Liver (tissue), 9 donors: ENCODE data around the gene BBS5. TPM values are rescaled to one million over a fixed set of nuclear protein-coding genes. Genes with fewer than 3 reads are reported as not detected.
A peak's percentile ranks its signal among the peaks of the same experiment; 100 is the strongest.

Experiments used
- DNase-seq: peaks from one replicate; pipeline ENCODE4 v3.0.0-alpha.2; 2017; ENCODE audit warnings: low spot score
- H3K27ac ChIP-seq, 2 donors: one replicate each; pipeline ENCODE4 v1.7.0; 2013; ENCODE audit warnings: inconsistent platforms in 2 of 2, low read length in 2 of 2, control low read depth in 1 of 2, low read depth in 1 of 2, mild to moderate bottlenecking in 1 of 2
- H3K27me3 ChIP-seq, 4 donors: one replicate each; pipeline versions ENCODE4 v1.6.1 to v1.7.0; 2013; ENCODE audit warnings: low read length in 3 of 4, inconsistent platforms in 1 of 4, mild to moderate bottlenecking in 1 of 4, moderate library complexity in 1 of 4; ENCODE audit not compliant: control insufficient read depth in 4 of 4, insufficient read depth in 4 of 4
- H3K36me3 ChIP-seq, 4 donors: one replicate each; pipeline versions ENCODE4 v1.6.1 to v1.7.0; 2013; ENCODE audit warnings: low read length in 3 of 4, mild to moderate bottlenecking in 3 of 4, low read depth in 1 of 4, moderate library complexity in 1 of 4; ENCODE audit not compliant: control insufficient read depth in 4 of 4, insufficient read depth in 3 of 4
- H3K4me1 ChIP-seq, 4 donors: one replicate each; pipeline versions ENCODE4 v1.6.1 to v1.7.0; 2013; ENCODE audit warnings: low read length in 3 of 4, mild to moderate bottlenecking in 3 of 4, moderate library complexity in 1 of 4; ENCODE audit not compliant: control insufficient read depth in 4 of 4, insufficient read depth in 4 of 4
- H3K4me3 ChIP-seq, 3 donors: one replicate each; pipeline versions ENCODE4 v1.6.1 to v1.7.0; 2013; ENCODE audit warnings: low read length in 3 of 3, control low read depth in 1 of 3, low read depth in 1 of 3, mild to moderate bottlenecking in 1 of 3
- H3K9ac ChIP-seq, 2 donors: one replicate each; pipeline ENCODE4 v1.7.0; 2013; ENCODE audit warnings: low read length in 2 of 2, mild to moderate bottlenecking in 2 of 2, moderate library complexity in 2 of 2, control low read depth in 1 of 2, low read depth in 1 of 2
- H3K9me3 ChIP-seq, 4 donors: one replicate each; pipeline versions ENCODE4 v1.6.1 to v1.7.0; 2013; ENCODE audit warnings: low read length in 3 of 4; ENCODE audit not compliant: control insufficient read depth in 4 of 4
- EGR1 ChIP-seq, 2 donors: IDR thresholded peaks; 2 replicates each; pipeline ENCODE4 v1.6.1; 2016 to 2018; ENCODE audit warnings: antibody characterized with exemption in 2 of 2, low read depth in 2 of 2
- FOXA1 ChIP-seq: IDR thresholded peaks from 2 replicates; pipeline ENCODE4 v1.6.1; 2016; ENCODE audit warnings: antibody characterized with exemption
- FOXA2 ChIP-seq: IDR thresholded peaks from 2 replicates; pipeline ENCODE4 v1.6.1; 2016; ENCODE audit warnings: antibody characterized with exemption
- GABPA ChIP-seq, 2 donors: IDR thresholded peaks in 1 of 2; conservative IDR thresholded peaks in 1 of 2; 2 replicates each; pipeline ENCODE4 v1.6.1; 2016; ENCODE audit warnings: antibody characterized with exemption in 2 of 2, mild to moderate bottlenecking in 1 of 2, moderate library complexity in 1 of 2
- HNF4A ChIP-seq, 2 donors: conservative IDR thresholded peaks; 2 replicates each; pipeline ENCODE4 v1.6.1; 2016; ENCODE audit warnings: antibody characterized with exemption in 2 of 2, mild to moderate bottlenecking in 2 of 2
- HNF4G ChIP-seq: IDR thresholded peaks from 2 replicates; pipeline ENCODE4 v1.6.1; 2016; ENCODE audit warnings: antibody characterized with exemption
- JUND ChIP-seq, 2 donors: IDR thresholded peaks; 2 replicates each; pipeline ENCODE4 v1.6.1; 2016; ENCODE audit warnings: antibody characterized with exemption in 2 of 2
- NR2F2 ChIP-seq: IDR thresholded peaks from 2 replicates; pipeline ENCODE4 v1.6.1; 2016; ENCODE audit warnings: antibody characterized with exemption
- RAD21 ChIP-seq, 2 donors: IDR thresholded peaks; 2 replicates each; pipeline ENCODE4 v1.6.1; 2016; ENCODE audit warnings: antibody characterized with exemption in 2 of 2, mild to moderate bottlenecking in 2 of 2
- RXRA ChIP-seq, 2 donors: IDR thresholded peaks; 2 replicates each; pipeline ENCODE4 v1.6.1; 2017 to 2018; ENCODE audit warnings: antibody characterized with exemption in 2 of 2, mild to moderate bottlenecking in 1 of 2
- TAF1 ChIP-seq: conservative IDR thresholded peaks from 2 replicates; pipeline ENCODE4 v1.6.1; 2016; ENCODE audit warnings: antibody characterized with exemption, mild to moderate bottlenecking
- YY1 ChIP-seq: IDR thresholded peaks from 2 replicates; pipeline ENCODE4 v1.6.1; 2016; ENCODE audit warnings: antibody characterized with exemption, mild to moderate bottlenecking
- WGBS: extraction: QIAGEN DNeasy Blood & Tissue Kit; methylation state at CpG from one replicate; pipeline ENCODE4 v1.1.7; 2013; 5-methylcytosine and 5-hydroxymethylcytosine counted together
- polyA plus RNA-seq, 2 donors: library from polyadenylated mRNA; stranded (reverse) in 1 of 2; unstranded in 1 of 2; fragments of 200-250 nt in 1 of 2; fragments of >200 nt in 1 of 2; fragmentation: Nextera tagmentation in 1 of 2; extraction: Ambion mirVana in 1 of 2; gene quantifications; one replicate each; pipeline versions ENCODE4 v1.2.1 to v1.2.3, GENCODE V29; 2013 to 2015
- total RNA-seq, 2 donors: library from RNA; depleted of rRNA; stranded (reverse); fragments of >200 nt; gene quantifications; one replicate each; pipeline ENCODE4 v1.2.3, GENCODE V29; 2014
- TF ChIP-seq, protein P1 (sequence below): fragments of 150-350 bp; IDR thresholded peaks from 2 replicates; pipeline ENCODE4 v1.5.1; 2017; ENCODE audit warnings: improper control_type of control experiment, low read depth, low read length; ENCODE audit not compliant: missing input control
- TF ChIP-seq, protein P2 (sequence below): IDR thresholded peaks from 2 replicates; pipeline ENCODE4 v1.6.1; 2016; ENCODE audit warnings: antibody characterized with exemption
- TF ChIP-seq, protein P3 (sequence below): IDR thresholded peaks from 2 replicates; pipeline ENCODE4 v1.6.1; 2016; ENCODE audit warnings: antibody characterized with exemption
- TF ChIP-seq, protein P4 (sequence below): IDR thresholded peaks from 2 replicates; pipeline ENCODE4 v1.6.1; 2016; ENCODE audit warnings: antibody characterized with exemption, mild to moderate bottlenecking
- donor health status: healthy.
- donor health status: healthy.
- donor health status: healthy.
- donor health status: healthy.
- donor health status: healthy.

Gene BBS5
- total and polyA plus RNA-seq, 4 donors: 1.7 to 2.5 (median 2.1) TPM

DNA sequence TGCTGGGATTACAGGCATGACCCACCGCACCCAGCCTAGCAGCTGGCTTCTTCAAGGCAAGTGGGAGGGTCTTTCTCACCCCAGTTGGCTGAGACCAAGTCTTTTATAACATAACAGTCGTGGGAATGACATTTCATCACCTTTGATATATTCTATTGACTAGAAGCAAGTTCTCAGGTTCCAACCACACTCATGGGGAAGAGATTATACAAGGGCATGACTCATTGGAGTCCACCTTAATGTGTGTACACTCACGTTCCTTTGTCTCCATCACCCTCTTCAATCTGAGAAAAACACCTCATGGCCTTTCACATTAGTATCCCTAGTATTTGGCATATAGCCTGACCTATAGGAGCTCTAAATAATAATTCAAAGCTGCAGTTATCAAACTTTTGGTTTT is 2.8 kb upstream of the BBS5 start (continued):
- TF ChIP-seq, protein P1, sequence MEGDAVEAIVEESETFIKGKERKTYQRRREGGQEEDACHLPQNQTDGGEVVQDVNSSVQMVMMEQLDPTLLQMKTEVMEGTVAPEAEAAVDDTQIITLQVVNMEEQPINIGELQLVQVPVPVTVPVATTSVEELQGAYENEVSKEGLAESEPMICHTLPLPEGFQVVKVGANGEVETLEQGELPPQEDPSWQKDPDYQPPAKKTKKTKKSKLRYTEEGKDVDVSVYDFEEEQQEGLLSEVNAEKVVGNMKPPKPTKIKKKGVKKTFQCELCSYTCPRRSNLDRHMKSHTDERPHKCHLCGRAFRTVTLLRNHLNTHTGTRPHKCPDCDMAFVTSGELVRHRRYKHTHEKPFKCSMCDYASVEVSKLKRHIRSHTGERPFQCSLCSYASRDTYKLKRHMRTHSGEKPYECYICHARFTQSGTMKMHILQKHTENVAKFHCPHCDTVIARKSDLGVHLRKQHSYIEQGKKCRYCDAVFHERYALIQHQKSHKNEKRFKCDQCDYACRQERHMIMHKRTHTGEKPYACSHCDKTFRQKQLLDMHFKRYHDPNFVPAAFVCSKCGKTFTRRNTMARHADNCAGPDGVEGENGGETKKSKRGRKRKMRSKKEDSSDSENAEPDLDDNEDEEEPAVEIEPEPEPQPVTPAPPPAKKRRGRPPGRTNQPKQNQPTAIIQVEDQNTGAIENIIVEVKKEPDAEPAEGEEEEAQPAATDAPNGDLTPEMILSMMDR: no peak
- TF ChIP-seq HNF4A (conservative IDR thresholded peaks at IDR 0.05): no peak

DNA sequence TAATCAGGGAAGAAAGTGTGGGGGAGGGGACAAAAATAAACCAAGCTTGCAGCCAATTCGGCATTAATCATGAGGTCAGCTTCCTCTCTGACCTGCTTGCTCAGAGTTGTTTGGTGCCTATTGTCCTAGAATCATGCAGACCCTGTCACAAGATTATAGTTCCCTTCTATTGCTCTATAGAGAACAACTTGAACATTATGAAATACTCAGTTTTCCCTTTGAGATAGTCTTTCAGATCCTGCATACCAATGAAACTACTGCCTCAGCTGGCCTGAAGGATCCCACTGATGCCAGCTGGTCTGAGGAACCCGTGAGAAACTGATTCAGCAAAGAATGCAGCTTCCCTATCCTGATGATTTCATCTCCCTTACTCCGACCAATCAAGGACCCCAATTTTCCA is 955 bp upstream of the BBS5 start:
- peaks cover 0 to 15% (median 3%) of the 10 kb centered on the region in 4 donors for H3K4me1 ChIP-seq
- no peaks in the 10 kb centered on the region for H3K9me3 ChIP-seq
- no peak overlapping the region for H3K9ac ChIP-seq
- H3K27me3 ChIP-seq: no peaks in the 10 kb centered on the region
- peaks cover 0 to 4% (median 2%) of the 10 kb centered on the region in 4 donors for H3K36me3 ChIP-seq
- no peak overlapping the region for H3K4me3 ChIP-seq
- WGBS: 68% methylated on average over 3 of the region's 3 CpGs
- no peak for DNase-seq
- no peak for TF ChIP-seq RXRA (IDR thresholded peaks at IDR 0.05)
- no peak for TF ChIP-seq HNF4G
- no peak for TF ChIP-seq RAD21 (IDR thresholded peaks at IDR 0.05)
- TF ChIP-seq TAF1: no peak
- peak; percentile 25 for TF ChIP-seq NR2F2
- TF ChIP-seq, protein P2, sequence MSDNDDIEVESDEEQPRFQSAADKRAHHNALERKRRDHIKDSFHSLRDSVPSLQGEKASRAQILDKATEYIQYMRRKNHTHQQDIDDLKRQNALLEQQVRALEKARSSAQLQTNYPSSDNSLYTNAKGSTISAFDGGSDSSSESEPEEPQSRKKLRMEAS: no peak
- TF ChIP-seq EGR1 (IDR thresholded peaks at IDR 0.05; ENCODE audit: low read depth in 2 of 2): no peak
- TF ChIP-seq HNF4A (conservative IDR thresholded peaks at IDR 0.05): no peak
- no peak overlapping the region for H3K27ac ChIP-seq

DNA sequence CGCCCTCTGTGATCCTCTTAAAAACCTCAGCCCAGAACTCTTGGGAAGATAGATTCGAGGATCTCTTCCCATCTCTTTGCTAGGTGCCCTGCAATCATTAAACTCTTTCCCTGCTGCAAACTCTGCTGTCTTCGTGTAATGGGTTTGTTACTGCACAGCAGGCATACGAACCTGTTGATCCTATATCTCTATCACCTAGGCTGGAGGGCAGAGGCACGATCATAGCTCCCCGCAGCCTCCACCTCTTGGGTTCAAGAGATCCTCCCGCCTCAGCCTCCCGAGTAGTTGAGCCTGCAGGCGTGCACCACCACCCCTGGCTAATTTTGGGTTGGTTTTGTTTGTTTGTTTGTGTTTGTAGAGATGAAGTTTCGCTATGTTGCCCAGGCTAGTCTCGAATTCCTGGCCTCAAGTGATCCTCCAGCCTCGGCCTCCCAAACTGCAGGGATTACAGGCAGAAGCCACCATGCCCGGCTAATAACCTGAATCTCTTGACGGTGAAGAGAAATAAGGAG is 493 bp upstream of the BBS5 start:
- no peaks in the 10 kb centered on the region for H3K9me3 ChIP-seq
- TF ChIP-seq GABPA (IDR thresholded peaks at IDR 0.05 in 1 of 2, conservative IDR thresholded peaks at IDR 0.05 in 1 of 2) (no peak), JUND (IDR thresholded peaks at IDR 0.05) (no peak)
- TF ChIP-seq, protein P1: no peak
- H3K27ac ChIP-seq: peak overlapping the region; percentile 51 to 57
- peaks cover 0 to 15% (median 3%) of the 10 kb centered on the region in 4 donors for H3K4me1 ChIP-seq
- 76% methylated on average over 14 of the region's 14 CpGs for WGBS
- H3K9ac ChIP-seq: peak overlapping the region in 1 of 2 donors; percentile 69
- no peak for DNase-seq
- H3K27me3 ChIP-seq: no peaks in the 10 kb centered on the region
- H3K36me3 ChIP-seq: peaks cover 4% of the 10 kb centered on the region in 4 donors
- H3K4me3 ChIP-seq: peak overlapping the region; percentile 65 to 81 (median 78)

DNA sequence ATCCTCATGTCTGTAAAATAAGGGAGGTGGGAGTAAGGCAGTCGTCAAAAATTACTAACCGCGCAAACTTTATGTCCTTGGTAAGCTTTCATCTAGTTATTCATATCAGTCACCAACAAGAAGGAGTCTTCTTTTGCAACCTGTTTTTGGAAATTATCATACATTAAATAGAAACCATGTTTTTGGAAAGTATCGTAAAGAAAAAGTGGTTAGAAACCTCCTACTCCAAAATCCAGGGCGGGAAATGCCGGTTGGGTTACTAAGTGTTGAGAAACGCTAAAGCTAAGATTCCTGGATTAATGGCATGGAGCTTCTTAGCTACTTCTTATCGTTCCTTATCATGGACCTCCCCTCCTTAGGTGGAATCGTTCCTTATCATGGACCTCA is 778 bp downstream of the BBS5 start:
- DNase-seq: no peak
- peak overlapping the region; percentile 55 to 69 for H3K9ac ChIP-seq
- no peaks in the 10 kb centered on the region for H3K27me3 ChIP-seq
- TF ChIP-seq YY1 (no peak), NR2F2 (no peak), RXRA (IDR thresholded peaks at IDR 0.05) (no peak), TAF1 (no peak), EGR1 (IDR thresholded peaks at IDR 0.05; ENCODE audit: low read depth in 2 of 2) (no peak), FOXA1 (no peak), GABPA (IDR thresholded peaks at IDR 0.05 in 1 of 2, conservative IDR thresholded peaks at IDR 0.05 in 1 of 2) (no peak), JUND (IDR thresholded peaks at IDR 0.05) (no peak), HNF4A (conservative IDR thresholded peaks at IDR 0.05) (no peak), HNF4G (no peak), FOXA2 (no peak), RAD21 (IDR thresholded peaks at IDR 0.05) (no peak)
- TF ChIP-seq, protein P3, sequence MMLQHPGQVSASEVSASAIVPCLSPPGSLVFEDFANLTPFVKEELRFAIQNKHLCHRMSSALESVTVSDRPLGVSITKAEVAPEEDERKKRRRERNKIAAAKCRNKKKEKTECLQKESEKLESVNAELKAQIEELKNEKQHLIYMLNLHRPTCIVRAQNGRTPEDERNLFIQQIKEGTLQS: no peak
- TF ChIP-seq, protein P4, sequence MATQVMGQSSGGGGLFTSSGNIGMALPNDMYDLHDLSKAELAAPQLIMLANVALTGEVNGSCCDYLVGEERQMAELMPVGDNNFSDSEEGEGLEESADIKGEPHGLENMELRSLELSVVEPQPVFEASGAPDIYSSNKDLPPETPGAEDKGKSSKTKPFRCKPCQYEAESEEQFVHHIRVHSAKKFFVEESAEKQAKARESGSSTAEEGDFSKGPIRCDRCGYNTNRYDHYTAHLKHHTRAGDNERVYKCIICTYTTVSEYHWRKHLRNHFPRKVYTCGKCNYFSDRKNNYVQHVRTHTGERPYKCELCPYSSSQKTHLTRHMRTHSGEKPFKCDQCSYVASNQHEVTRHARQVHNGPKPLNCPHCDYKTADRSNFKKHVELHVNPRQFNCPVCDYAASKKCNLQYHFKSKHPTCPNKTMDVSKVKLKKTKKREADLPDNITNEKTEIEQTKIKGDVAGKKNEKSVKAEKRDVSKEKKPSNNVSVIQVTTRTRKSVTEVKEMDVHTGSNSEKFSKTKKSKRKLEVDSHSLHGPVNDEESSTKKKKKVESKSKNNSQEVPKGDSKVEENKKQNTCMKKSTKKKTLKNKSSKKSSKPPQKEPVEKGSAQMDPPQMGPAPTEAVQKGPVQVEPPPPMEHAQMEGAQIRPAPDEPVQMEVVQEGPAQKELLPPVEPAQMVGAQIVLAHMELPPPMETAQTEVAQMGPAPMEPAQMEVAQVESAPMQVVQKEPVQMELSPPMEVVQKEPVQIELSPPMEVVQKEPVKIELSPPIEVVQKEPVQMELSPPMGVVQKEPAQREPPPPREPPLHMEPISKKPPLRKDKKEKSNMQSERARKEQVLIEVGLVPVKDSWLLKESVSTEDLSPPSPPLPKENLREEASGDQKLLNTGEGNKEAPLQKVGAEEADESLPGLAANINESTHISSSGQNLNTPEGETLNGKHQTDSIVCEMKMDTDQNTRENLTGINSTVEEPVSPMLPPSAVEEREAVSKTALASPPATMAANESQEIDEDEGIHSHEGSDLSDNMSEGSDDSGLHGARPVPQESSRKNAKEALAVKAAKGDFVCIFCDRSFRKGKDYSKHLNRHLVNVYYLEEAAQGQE: no peak
- H3K4me3 ChIP-seq: peak overlapping the region; percentile 65 to 81 (median 78)
- peaks cover 4 to 6% (median 4%) of the 10 kb centered on the region in 4 donors for H3K36me3 ChIP-seq
- no peak overlapping the region for H3K27ac ChIP-seq
- WGBS: 46% methylated on average over 9 of the region's 9 CpGs
- H3K4me1 ChIP-seq: peaks cover 0 to 15% (median 3%) of the 10 kb centered on the region in 4 donors
- H3K9me3 ChIP-seq: no peaks in the 10 kb centered on the region
